ENCODE measurements around the gene MCTP1. TPM values are rescaled to one million over a fixed set of nuclear protein-coding genes. Genes with fewer than 3 reads are reported as not detected.

The MCTP1 gene
- total and polyA plus RNA-seq, 8 donors, result 4.4 to 55.1 (median 5.9) TPM

DNA sequence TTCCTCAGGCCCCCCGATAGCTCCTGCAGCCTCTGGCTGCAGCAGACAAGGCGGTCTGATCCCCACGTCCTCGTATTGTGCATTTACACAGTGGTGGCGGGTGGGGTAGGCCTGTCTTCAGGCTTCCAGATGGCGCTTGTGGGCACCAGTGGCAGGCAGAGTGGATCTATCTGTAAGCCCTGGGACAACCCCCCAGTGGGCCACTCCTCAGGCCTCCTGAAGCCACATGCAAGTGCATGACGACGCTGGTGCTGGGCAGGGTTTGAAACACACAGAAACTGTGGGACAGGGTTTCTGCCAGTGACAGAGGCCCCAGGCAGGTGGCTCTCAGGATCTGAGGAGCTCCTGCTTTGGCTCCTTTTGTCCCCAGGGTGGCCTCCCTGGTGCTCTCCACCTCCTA, 624.4 kb downstream of the MCTP1 start:
- Histone ChIP-seq H3K27ac (no peak overlapping the region), H3K9me3 (peaks cover 0 to 34% of the 10 kb centered on the region in 2 donors), H3K27me3 (no peaks in the 10 kb centered on the region), H3K36me3 (peaks cover 0 to 44% of the 10 kb centered on the region in 2 donors), H3K4me3 (no peak overlapping the region), H3K4me1 (no peaks in the 10 kb centered on the region)
- no peak for ATAC-seq
- DNase-seq, result no peak
- TF ChIP-seq, protein P1, sequence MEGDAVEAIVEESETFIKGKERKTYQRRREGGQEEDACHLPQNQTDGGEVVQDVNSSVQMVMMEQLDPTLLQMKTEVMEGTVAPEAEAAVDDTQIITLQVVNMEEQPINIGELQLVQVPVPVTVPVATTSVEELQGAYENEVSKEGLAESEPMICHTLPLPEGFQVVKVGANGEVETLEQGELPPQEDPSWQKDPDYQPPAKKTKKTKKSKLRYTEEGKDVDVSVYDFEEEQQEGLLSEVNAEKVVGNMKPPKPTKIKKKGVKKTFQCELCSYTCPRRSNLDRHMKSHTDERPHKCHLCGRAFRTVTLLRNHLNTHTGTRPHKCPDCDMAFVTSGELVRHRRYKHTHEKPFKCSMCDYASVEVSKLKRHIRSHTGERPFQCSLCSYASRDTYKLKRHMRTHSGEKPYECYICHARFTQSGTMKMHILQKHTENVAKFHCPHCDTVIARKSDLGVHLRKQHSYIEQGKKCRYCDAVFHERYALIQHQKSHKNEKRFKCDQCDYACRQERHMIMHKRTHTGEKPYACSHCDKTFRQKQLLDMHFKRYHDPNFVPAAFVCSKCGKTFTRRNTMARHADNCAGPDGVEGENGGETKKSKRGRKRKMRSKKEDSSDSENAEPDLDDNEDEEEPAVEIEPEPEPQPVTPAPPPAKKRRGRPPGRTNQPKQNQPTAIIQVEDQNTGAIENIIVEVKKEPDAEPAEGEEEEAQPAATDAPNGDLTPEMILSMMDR (IDR thresholded peaks at IDR 0.05), result no peak
- intact Hi-C loops (cut with DNase I), result no loop called here

DNA sequence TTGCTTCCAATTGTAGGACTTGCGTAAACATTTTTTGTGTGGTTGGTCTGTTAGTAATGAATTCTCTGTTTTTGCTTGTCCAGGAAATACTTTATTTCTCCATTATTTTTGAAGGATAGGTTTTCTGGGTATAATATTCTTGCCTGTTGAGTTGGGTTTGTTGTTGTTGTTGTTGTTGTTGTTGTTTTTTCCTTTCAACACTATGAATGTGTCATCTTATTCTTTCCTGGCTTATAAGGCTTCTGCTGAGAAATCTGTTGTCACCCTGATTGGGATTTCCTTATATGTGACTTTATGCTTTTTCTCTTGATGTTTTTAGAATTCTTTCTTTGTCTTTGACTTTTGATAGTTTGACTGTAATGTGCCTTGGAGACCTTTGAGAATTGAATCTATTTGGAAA, 626.6 kb downstream of the MCTP1 start:
- Histone ChIP-seq H3K27ac (no peak overlapping the region), H3K9me3 (peaks cover 0 to 41% of the 10 kb centered on the region in 2 donors), H3K4me1 (no peaks in the 10 kb centered on the region), H3K36me3 (peaks cover 0 to 51% of the 10 kb centered on the region in 2 donors), H3K27me3 (no peaks in the 10 kb centered on the region), H3K4me3 (no peak overlapping the region)
- DNase-seq, result no peak
- intact Hi-C loops (cut with DNase I), result no loop called here
- ATAC-seq, result no peak
- TF ChIP-seq, protein P1 (IDR thresholded peaks at IDR 0.05), result no peak

Other genes starting within 250 kb of the MCTP1 start
- 1 to 10 TPM in 1 of 2 donors, under 1 TPM in 1; 0.90 to 3.8 TPM for gene FAM81B, start 106.3 kb upstream of the MCTP1 start, total RNA-seq
- gene FAM81B, start 106.3 kb upstream of the MCTP1 start, polyA plus RNA-seq (ENCODE audit: insufficient read length in 6 of 6), result 10 to 100 TPM in 1 of 6 donors, 1 to 10 TPM in 5; 1.4 to 12.3 (median 6.6) TPM